Measurements from ENCODE around the gene GYS1. TPM values are rescaled to one million over a fixed set of nuclear protein-coding genes. Genes with fewer than 3 reads are reported as not detected.

GYS1 gene
- total and polyA plus RNA-seq, 4 donors: 2.6 to 8.7 (median 6.3) TPM

GRCh38 chr19:49006905-49007304 is 13.8 kb upstream of the GYS1 start:
- DNase-seq (ENCODE audit: low spot score): no peak
- WGBS: 98% methylated on average over 22 of the region's 22 CpGs
- TF ChIP-seq GABPA (IDR thresholded peaks at IDR 0.05 in 1 of 2, conservative IDR thresholded peaks at IDR 0.05 in 1 of 2) (no peak), SP1 (IDR thresholded peaks at IDR 0.05) (no peak), YY1 (IDR thresholded peaks at IDR 0.05) (no peak), REST (IDR thresholded peaks at IDR 0.05) (no peak), RXRA (IDR thresholded peaks at IDR 0.05) (no peak), EGR1 (IDR thresholded peaks at IDR 0.05; ENCODE audit: low read depth in 2 of 2) (no peak), HNF4A (conservative IDR thresholded peaks at IDR 0.05) (no peak), ATF3 (IDR thresholded peaks at IDR 0.05) (no peak), RAD21 (IDR thresholded peaks at IDR 0.05) (no peak), FOXA1 (IDR thresholded peaks at IDR 0.05) (no peak), FOXA2 (IDR thresholded peaks at IDR 0.05) (no peak), NR2F2 (IDR thresholded peaks at IDR 0.05) (no peak), ZBTB33 (IDR thresholded peaks at IDR 0.05) (no peak), CTCF (IDR thresholded peaks at IDR 0.05; ENCODE audit: low read depth, low read length, missing input control) (no peak), MAX (IDR thresholded peaks at IDR 0.05) (no peak), HNF4G (IDR thresholded peaks at IDR 0.05) (no peak), TAF1 (conservative IDR thresholded peaks at IDR 0.05) (no peak), JUND (IDR thresholded peaks at IDR 0.05) (no peak)
- Histone ChIP-seq H3K36me3 (ENCODE audit: control insufficient read depth in 4 of 4, insufficient read depth in 3 of 4, low read depth in 1 of 4, low read length in 3 of 4) (peaks cover 13 to 62% (median 29%) of the 10 kb centered on the region in 4 donors), H3K4me1 (ENCODE audit: control insufficient read depth in 4 of 4, insufficient read depth in 4 of 4, low read length in 3 of 4) (no peaks in the 10 kb centered on the region), H3K9me3 (ENCODE audit: control insufficient read depth in 4 of 4, low read length in 3 of 4) (no peaks in the 10 kb centered on the region), H3K9ac (ENCODE audit: low read depth in 1 of 2, low read length in 2 of 2) (no peak overlapping the region), H3K4me3 (ENCODE audit: low read depth in 1 of 3, low read length in 3 of 3) (no peak overlapping the region), H3K27me3 (ENCODE audit: control insufficient read depth in 4 of 4, insufficient read depth in 4 of 4, low read length in 3 of 4) (no peaks in the 10 kb centered on the region), H3K27ac (ENCODE audit: low read depth in 1 of 2, low read length in 2 of 2) (no peak overlapping the region)

Data from liver (tissue), 9 donors.